Smooth muscle cell (in vitro differentiated cells): Measurements from ENCODE around the gene CLDN25. TPM values are rescaled to one million over a fixed set of nuclear protein-coding genes. Genes with fewer than 3 reads are reported as not detected.

ENCODE experiments used
- DNase-seq: peaks from one replicate; lab custom pipeline; 2025; ENCODE audit not compliant: unreplicated experiment; lab: John Stamatoyannopoulos, UW
- H2AFZ ChIP-seq: fragments of 200-600 bp; sonication (generic); 2 replicates; pipeline ENCODE4 v1.6.0; 2016; ENCODE audit warnings: antibody characterized with exemption, low read depth, mild to moderate bottlenecking
- H3F3A ChIP-seq: fragments of 200-600 bp; sonication (generic); 2 replicates; pipeline ENCODE4 v1.6.0; 2017; ENCODE audit warnings: antibody characterized with exemption, low read depth
- H3K27ac ChIP-seq: fragments of 200-600 bp; sonication (generic); 2 replicates; pipeline ENCODE4 v1.5.1; 2016; ENCODE audit warnings: low read depth, mild to moderate bottlenecking
- H3K27me3 ChIP-seq: fragments of 200-600 bp; sonication (generic); 2 replicates; pipeline ENCODE4 v1.6.1; 2016; ENCODE audit warnings: low read depth, mild to moderate bottlenecking
- H3K36me3 ChIP-seq: fragments of 200-600 bp; sonication (generic); 2 replicates; pipeline ENCODE4 v1.5.1; 2016; ENCODE audit warnings: low read depth
- H3K4me1 ChIP-seq: fragments of 200-600 bp; sonication (generic); 2 replicates; pipeline ENCODE4 v1.5.1; 2016; ENCODE audit warnings: low read depth
- H3K4me2 ChIP-seq: fragments of 200-600 bp; sonication (generic); 2 replicates; pipeline ENCODE4 v1.6.0; 2016; ENCODE audit warnings: mild to moderate bottlenecking
- H3K4me3 ChIP-seq: fragments of 200-600 bp; sonication (generic); 2 replicates; pipeline ENCODE4 v1.5.1; 2016; ENCODE audit warnings: mild to moderate bottlenecking
- H3K79me2 ChIP-seq: fragments of 200-600 bp; sonication (generic); 2 replicates; pipeline ENCODE4 v1.6.0; 2016; ENCODE audit warnings: low read depth, mild to moderate bottlenecking
- H3K9ac ChIP-seq: fragments of 200-600 bp; sonication (generic); 2 replicates; pipeline ENCODE4 v1.6.0; 2016; ENCODE audit warnings: low read depth
- H3K9me3 ChIP-seq: fragments of 200-600 bp; sonication (generic); replicated peaks from 2 replicates; pipeline ENCODE4 v1.5.1; 2016; ENCODE audit warnings: low read depth
- H4K20me1 ChIP-seq: fragments of 200-600 bp; sonication (generic); 2 replicates; pipeline ENCODE4 v1.6.0; 2016; ENCODE audit warnings: low read depth
- CTCF ChIP-seq: fragments of 200-600 bp; sonication (generic); IDR thresholded peaks from 2 replicates; pipeline ENCODE4 v1.5.1; 2017; ENCODE audit warnings: borderline replicate concordance, mild to moderate bottlenecking, antibody characterized with exemption; ENCODE audit not compliant: insufficient read depth, poor library complexity, severe bottlenecking
- WGBS: methylation state at CpG from one replicate; pipeline ENCODE4 v1.1.7; 2016; ENCODE audit warnings: low lambda C conversion rate; 5-methylcytosine and 5-hydroxymethylcytosine counted together
- polyA plus RNA-seq: library from polyadenylated mRNA; unstranded; fragments of >200 nt; fragmentation: Nextera tagmentation; extraction: Ambion mirVana; gene quantifications from 2 replicates; pipeline ENCODE4 v1.2.1, GENCODE V29; 2016
- total RNA-seq: library from RNA; depleted of rRNA; stranded (reverse); fragments of >200 nt; gene quantifications from 2 replicates; pipeline ENCODE4 v1.2.3, GENCODE V29; 2014

The CLDN25 gene
- total RNA-seq (not detected in 2 replicates), polyA plus RNA-seq (not detected in 2 replicates)

GRCh38 chr11:113779496-113779895 lies at the start of gene CLDN25:
CLDN25 (plus strand) TSS chr11:113779796; CDS start chr11:113779796, 0 bp downstream.
- Histone ChIP-seq H3K4me2 (no peak within 1 kb of the TSS), H3K36me3 (no peaks in the 10 kb centered on the region), H3K79me2 (no peaks in the 10 kb centered on the region), H3K4me1 (no peaks in the 10 kb centered on the region), H3K27ac (peak within 1 kb of the TSS; percentile 72), H4K20me1 (no peaks in the 10 kb centered on the region), H3K4me3 (no peak within 1 kb of the TSS), H3F3A (no peaks in the 10 kb centered on the region), H3K27me3 (peaks cover 6% of the 10 kb centered on the region), H2AFZ (no peak within 1 kb of the TSS), H3K9ac (no peak within 1 kb of the TSS), H3K9me3 (no peaks in the 10 kb centered on the region)
- DNase-seq = no peak
- 91% methylated on average over 4 of the region's 4 CpGs for WGBS
- no peak for TF ChIP-seq CTCF

GRCh38 chr11:113730887-113731726 lies 48.5 kb upstream of the CLDN25 start:
- Histone ChIP-seq H3K36me3 (no peaks in the 10 kb centered on the region), H4K20me1 (no peaks in the 10 kb centered on the region), H3K79me2 (no peaks in the 10 kb centered on the region), H3K4me1 (no peaks in the 10 kb centered on the region), H3F3A (no peaks in the 10 kb centered on the region), H3K27me3 (no peaks in the 10 kb centered on the region), H3K9me3 (no peaks in the 10 kb centered on the region), H2AFZ (no peak overlapping the region), H3K4me2 (no peak overlapping the region), H3K27ac (no peak overlapping the region), H3K9ac (no peak overlapping the region), H3K4me3 (no peak overlapping the region)
- DNase-seq = no peak
- peak; percentile 65 for TF ChIP-seq CTCF
- WGBS = 43% methylated on average over 4 of the region's 4 CpGs

- no peak overlapping the region for H3K4me2 ChIP-seq
- 92% methylated on average over 5 of the region's 5 CpGs for WGBS
- DNase-seq = no peak
These were observed 47.5 kb upstream of the CLDN25 start for GRCh38 chr11:113732092-113732491.

More at GRCh38 chr11:113732092-113732491, 47.5 kb upstream of the CLDN25 start:
- no peaks in the 10 kb centered on the region for H3K4me1 ChIP-seq
- H4K20me1 ChIP-seq = no peaks in the 10 kb centered on the region
- no peak overlapping the region for H3K9ac ChIP-seq
- no peaks in the 10 kb centered on the region for H3K27me3 ChIP-seq
- H3K4me3 ChIP-seq = no peak overlapping the region
- peaks cover 7% of the 10 kb centered on the region for H3K36me3 ChIP-seq
- H3K79me2 ChIP-seq = no peaks in the 10 kb centered on the region
- no peaks in the 10 kb centered on the region for H3F3A ChIP-seq
- no peak overlapping the region for H3K27ac ChIP-seq
- no peaks in the 10 kb centered on the region for H3K9me3 ChIP-seq
- H2AFZ ChIP-seq = no peak overlapping the region
- TF ChIP-seq CTCF = no peak
